NCI-H2107 treated with DMSO at 0.1 percent for 48 hours (cell line): ENCODE data around the gene DYSF.

Experiments used
- DNase-seq: peaks from one replicate; lab custom pipeline; 2025; ENCODE audit not compliant: unreplicated experiment; lab: John Stamatoyannopoulos, UW

Gene DYSF

GRCh38 chr2:71498261-71498701, 44.9 kb downstream of the DYSF start:
- no peak for DNase-seq

GRCh38 chr2:71499691-71500090, 46.3 kb downstream of the DYSF start:
- no peak for DNase-seq

- DNase-seq = no peak
These were observed 47.2 kb downstream of the DYSF start for GRCh38 chr2:71500426-71501079.

DNA sequence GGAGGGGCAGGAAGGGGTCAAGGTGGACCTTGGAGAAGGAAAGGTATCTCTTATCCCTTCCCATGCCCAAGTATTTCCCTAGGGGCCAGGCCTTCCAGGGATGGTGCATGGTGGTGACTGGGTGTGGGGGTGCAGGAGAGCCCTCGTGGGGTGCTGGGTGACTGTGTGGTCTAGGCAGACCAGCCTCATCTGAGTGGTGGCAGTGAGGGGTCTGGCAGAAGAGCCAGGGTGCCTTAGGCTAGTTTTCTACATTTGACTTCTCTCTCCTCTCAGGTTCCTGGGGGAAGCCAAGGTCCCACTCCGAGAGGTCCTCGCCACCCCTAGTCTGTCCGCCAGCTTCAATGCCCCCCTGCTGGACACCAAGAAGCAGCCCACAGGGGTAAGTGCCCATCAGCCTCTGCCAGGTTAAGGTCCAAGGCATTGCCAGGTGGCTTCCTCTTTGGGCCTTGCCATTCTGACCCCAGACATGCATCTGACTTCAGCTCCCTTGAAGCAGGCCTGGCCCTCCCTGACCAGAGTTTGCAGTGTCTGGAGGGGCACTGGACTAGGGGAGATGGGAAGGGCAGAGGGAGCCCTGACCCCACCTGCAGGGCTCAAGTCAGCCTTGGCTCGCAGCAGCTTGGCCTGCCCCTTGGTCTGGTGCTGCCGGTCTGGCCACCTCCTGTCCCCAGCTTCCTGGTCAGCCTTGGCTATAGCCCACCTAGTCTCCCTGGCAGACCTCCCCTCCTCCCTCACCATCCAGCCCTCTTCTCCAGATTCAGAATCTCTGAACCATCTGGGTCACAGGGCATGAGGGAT, 49.8 kb downstream of the DYSF start:
- no peak for DNase-seq

- no peak for DNase-seq
These were observed 50.5 kb downstream of the DYSF start for GRCh38 chr2:71503837-71504236.

GRCh38 chr2:71504611-71505010, 51.2 kb downstream of the DYSF start:
- no peak for DNase-seq

DNA sequence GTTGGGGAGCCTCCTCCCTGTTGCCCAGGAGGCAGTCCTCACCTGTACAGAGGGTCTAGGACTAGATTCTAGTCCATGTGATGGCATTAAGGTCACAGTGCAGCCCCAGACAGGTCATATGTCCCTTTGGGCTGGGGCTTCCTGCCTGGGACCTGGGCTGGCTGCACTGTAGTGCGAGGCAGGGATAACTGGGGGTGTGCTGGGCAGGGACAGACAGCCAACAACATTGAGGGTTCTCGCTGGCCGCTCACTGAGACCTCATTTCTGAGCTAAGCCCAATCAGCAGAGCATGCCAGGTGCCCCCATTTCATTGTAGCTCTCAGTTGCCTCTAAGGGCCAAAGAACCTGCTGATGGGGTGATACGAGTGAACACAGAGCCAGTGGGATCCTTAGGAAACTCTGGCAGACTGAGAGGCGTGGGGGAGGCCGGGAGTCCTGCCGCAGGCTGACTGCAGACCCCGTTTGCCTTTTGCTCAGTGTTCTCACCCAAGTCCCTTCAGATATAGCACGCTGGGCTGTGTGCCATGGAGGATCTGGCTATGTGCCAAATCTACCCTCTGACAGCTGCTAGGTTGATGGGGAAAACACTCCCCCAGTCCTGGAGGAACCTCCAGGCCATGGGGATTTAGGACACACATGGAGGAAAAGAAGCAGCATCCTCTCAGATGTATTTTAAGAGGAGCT, 51.9 kb downstream of the DYSF start:
- DNase-seq = no peak

GRCh38 chr2:71505770-71506140, 52.4 kb downstream of the DYSF start:
- no peak for DNase-seq

DNA sequence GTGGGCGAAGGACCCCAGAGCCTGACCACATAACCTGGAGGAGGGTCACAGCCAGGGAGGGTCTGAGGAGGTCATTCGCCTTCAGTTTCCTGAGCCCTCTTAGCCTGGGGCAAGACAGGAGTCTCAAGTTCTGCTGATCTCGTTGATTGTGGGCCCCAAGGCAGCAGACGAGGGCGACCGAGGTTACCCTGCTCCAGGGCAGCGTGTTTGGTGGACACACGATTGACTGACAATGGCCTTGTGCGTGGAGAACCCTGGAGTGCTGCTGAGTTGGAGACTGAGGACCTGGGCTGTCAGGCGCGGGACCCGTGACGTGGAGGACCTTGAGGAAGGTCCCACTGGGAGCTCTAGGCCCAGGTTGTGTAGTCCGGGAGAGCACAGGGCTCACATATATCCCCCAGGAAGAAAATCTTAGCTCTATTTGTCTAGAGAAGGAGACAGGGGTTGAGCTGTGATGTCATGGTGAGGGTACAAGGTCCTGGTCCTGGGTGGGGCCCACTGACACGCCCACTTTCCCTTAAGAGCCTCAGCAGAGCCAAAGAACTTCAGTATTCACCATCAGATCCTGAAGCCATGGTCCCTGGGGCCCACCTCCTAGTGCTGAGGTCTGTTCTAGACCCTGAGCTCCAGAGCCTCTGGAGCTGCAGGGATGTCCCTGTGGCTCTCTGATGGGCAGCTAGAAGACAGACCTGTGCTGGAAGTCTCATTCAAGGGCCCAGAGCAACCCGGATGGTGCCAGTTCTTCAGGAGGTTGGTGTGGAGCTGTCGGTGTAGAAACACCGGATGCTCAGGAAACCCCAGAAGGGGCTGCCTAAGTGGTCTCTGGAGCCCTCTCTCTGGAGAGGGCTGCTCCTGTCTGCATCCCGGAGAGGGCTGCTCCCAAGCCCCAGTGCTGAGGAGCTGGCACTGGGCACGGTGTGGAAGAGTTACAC, 53.1 kb downstream of the DYSF start:
- DNase-seq = no peak

DNA sequence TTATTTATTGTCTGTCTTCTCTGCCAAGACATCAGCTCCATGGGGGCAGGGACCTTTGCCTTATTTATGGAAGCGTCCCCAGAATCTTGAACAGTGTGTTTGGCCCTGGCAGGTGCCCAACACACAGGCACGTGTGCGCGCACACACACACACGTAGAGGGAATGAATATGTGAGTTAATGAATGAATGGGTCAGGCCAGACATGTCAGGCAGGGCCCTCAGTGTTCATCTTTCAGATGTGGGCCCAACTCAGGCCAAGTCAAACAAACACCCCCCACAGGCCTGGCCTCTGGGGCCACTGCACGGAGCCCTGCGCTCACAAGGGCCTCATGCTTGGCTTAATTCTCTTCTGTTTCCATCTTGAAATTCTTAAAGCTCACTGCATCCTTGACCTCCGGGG, 54.1 kb downstream of the DYSF start:
- no peak for DNase-seq

- peak; percentile 17 for DNase-seq
These were observed 56.9 kb downstream of the DYSF start for GRCh38 chr2:71510196-71510807.

DNA sequence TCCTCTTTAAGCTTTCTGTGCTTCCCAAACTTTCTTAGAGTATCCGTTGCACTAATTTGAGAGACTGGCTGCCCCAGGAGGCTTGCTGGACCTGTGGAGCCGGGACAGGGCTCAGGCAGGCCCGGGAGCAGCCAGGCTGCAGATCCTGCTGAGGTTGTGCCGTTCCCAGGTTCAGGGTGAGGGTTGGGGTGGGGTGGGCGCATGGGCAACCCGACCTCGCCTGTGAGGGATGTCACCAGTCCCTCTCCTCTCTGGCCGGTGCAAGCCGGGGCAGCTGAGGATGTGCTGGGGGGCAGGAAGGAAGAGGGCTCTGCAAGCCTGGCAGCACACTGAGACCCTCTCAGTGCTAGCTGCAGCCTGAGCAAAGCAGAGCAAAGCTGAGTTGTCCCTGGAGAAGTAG, 57.6 kb downstream of the DYSF start:
- DNase-seq = no peak

DNA sequence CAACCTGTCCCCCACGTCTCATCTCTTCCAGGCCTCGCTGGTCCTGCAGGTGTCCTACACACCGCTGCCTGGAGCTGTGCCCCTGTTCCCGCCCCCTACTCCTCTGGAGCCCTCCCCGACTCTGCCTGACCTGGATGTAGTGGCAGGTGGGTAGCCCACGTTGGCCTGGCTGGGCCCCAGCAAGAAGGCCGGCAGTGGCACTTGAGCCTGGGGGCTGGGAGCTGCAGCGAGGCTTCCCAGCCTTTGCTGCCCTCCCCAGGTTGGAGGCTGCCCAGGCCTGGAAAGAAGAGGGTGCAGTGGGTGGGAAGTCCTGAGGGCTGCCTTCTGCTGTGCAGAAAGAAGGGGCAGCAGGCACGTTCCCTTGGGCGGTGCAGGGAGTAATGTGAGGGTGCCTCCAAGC, 58.4 kb downstream of the DYSF start:
- no peak for DNase-seq

DNA sequence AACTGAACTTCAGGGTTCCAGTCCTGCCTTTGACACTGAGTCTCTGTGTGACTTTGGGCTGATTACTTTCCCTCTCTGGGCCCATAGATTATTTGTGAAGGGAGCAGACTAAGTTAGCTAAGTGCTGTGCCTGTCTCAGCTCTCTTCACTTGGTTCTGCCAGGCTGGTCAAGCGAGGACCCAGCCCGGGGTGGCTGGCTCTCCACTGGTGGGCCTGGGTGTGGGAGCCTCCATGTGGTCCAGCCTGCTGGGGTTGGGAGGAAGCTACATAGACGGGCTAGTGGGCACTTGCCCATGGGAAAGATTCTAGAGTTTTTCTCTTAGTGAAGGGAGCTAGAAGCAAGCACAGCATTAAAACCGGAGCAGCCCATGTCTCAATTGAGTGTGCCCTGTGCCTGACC, 59.0 kb downstream of the DYSF start:
- DNase-seq = no peak

DNA sequence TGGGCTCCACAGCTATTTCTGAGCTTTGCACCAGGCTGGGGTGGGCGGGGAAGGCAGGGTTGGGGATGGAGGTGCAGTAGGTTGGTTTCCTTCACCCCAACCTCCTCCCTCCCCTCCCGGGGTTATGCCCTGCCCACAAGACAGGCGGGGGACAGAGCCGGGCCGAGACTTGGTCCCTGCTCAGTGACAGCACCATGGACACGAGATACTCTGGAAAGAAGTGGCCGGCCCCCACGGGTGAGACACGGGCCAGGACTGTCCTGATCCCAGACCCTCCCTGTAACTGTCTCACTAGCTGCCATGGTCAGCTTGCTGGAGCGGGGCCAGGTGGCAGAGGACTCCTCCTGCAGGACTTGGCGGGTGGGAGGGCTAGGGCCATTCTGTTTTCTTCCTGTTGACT, 59.7 kb downstream of the DYSF start:
- no peak for DNase-seq

DNA sequence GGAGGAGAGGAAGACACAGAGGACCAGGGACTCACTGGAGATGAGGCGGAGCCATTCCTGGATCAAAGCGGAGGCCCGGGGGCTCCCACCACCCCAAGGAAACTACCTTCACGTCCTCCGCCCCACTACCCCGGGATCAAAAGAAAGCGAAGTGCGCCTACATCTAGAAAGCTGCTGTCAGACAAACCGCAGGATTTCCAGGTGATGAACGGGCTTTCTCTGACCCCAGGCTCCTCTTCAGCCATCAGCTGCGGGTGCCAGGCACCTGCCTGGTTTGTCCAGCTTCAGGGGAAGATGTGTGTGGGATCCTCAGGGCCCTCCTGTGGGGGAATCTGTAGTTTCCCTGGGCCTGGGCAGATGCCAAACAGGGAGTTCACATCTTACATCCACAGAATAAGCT, 60.4 kb downstream of the DYSF start:
- no peak for DNase-seq

DNA sequence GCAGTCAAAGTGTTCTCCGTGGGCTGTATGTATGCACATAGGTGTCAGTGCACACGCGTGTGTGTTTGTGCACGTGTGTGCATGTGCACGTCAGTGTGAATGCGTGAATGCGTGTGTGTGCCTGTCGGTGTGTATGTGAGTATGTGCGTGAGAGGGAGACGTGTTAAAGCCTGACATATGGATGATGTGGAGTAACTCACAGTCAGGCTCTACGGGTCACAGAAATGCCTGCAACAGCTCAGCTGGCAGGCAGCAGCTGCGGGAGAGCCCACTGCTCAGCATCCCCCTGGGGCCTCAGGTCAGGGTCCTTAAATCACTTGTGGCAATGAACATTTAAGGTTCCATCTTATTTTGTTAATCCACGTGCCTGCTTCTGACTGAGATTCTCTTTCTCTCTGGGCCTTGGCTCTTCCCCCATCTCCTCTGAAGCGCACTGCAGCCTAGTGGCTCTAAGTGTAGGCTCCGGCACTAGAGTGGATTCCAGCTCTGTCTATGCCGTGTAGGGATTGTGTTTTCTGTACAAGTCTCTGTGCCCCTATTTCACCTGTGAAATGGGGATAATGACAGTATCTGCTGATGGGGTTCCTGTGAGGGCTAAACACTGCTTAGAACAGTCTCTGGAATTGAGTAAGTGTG, 63.0 kb downstream of the DYSF start:
- DNase-seq = no peak

DNA sequence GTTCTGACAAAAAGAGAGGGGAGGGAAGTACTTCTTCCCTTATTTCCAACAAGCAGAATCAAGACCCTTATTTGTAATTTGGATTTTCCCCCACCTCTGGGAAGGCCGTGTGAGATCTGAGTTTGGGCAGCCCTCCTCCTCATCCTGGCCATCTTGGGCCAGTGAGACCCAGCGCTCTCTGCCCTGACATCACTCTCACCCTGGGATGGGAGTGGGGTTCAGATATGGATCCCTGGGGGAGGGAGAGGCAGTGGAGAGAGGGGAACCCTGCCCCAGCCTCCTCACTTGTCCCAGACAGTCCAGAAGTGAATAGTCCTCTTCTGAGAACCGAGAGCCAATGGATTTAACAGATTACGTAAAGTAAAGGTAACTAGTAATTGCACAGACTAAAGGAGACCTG, 64.5 kb downstream of the DYSF start:
- no peak for DNase-seq

DNA sequence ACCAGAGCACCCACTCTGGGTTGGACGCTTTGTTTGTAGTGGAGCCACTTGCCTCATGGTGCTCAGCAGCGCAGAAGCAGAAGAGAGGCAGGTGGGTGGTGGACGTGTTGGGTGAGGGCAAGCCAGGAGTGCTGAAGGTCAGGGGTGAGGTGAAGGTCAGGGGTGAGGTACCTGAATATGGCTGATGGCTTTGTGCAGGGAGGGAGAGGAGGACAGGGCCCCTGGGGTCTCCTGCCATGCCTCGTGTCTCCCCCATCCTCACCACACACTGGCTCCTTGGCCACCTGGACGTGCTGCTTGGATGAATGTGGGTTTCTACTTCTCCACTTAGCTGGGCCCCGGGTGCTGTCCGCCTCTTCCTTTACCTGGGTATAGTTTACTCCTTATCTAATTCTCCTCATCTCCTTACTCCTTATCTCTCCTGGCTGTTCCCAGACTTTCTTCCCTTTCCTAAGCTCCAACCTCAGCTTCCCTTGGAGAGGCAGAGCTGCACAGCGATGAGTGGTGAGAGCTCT, 68.1 kb downstream of the DYSF start:
- DNase-seq = no peak

DNA sequence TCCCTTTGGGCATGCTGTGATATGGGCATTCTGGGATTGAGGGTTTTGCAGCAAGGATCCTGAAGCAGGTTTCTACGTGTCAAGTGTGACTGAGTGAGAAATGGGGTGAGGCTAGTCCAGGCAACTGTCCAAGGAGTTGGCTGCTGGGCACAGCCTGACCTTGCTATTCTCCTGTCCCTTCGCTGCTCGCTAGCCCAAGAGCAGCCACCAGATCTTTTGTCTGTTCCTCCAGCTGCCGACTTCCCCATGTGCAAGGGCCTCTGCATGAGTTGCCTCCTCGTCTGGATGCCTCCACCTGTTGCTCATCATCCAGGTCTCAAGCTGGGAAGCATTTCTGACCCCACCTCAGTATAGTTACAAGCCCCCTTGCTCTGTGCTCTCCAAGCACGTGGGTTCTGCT, 71.1 kb downstream of the DYSF start:
- DNase-seq = no peak
